Keratinocyte (primary cell): Measurements from ENCODE around the gene CYTH1. TPM values are rescaled to one million over a fixed set of nuclear protein-coding genes. Genes with fewer than 3 reads are reported as not detected.

Experiments
- DNase-seq: peaks from one replicate; pipeline ENCODE4 v3.0.0-alpha.2; 2011; ENCODE audit warnings: low read depth, missing footprints, low spot score
- FAIRE-seq: peaks from 2 replicates; lab custom pipeline; 2011; peaks lifted over from hg19 to GRCh38; lab: Jason Lieb, UNC
- H2AFZ ChIP-seq: 2 replicates; pipeline ENCODE4 v1.6.0; 2012; ENCODE audit warnings: low read length, control low read depth, inconsistent platforms; ENCODE audit not compliant: control insufficient read depth
- H3K27ac ChIP-seq: 2 replicates; pipeline ENCODE4 v1.5.1; 2011; ENCODE audit warnings: low read length; ENCODE audit not compliant: control insufficient read depth, insufficient read depth
- H3K27me3 ChIP-seq: 3 replicates; pipeline ENCODE4 v1.6.0; 2011; ENCODE audit warnings: low read length; ENCODE audit not compliant: control insufficient read depth, insufficient read depth; ENCODE audit errors: extremely low read depth
- H3K36me3 ChIP-seq, 2 experiments: 2 replicates in 1 of 2; 3 replicates in 1 of 2; pipeline ENCODE4 v1.5.1; 2011; ENCODE audit warnings: low read length in 2 of 2, mild to moderate bottlenecking in 1 of 2; ENCODE audit not compliant: control insufficient read depth in 2 of 2, insufficient read depth in 2 of 2; ENCODE audit errors: extremely low read depth in 1 of 2
- H3K4me1 ChIP-seq: 3 replicates; pipeline ENCODE4 v1.5.1; 2011; ENCODE audit warnings: low read length; ENCODE audit not compliant: control insufficient read depth, insufficient read depth; ENCODE audit errors: extremely low read depth
- H3K4me2 ChIP-seq: 3 replicates; pipeline ENCODE4 v1.6.0; 2011; ENCODE audit warnings: low read depth, low read length; ENCODE audit not compliant: control insufficient read depth, insufficient read depth; ENCODE audit errors: extremely low read depth
- H3K4me3 ChIP-seq, 3 experiments: fragments of 200-600 bp in 1 of 3; sonication (generic) in 1 of 3; 2 replicates in 2 of 3; 3 replicates in 1 of 3; pipeline ENCODE4 v1.5.1; 2011 to 2016; ENCODE audit warnings: low read length in 3 of 3, mild to moderate bottlenecking in 3 of 3, control low read depth in 2 of 3, inconsistent platforms in 1 of 3, low read depth in 1 of 3, mixed read lengths in 1 of 3, mixed run types in 1 of 3, moderate library complexity in 1 of 3; ENCODE audit not compliant: control insufficient read depth in 2 of 3, insufficient read depth in 2 of 3; ENCODE audit errors: extremely low read depth in 1 of 3
- H3K79me2 ChIP-seq: 2 replicates; pipeline ENCODE4 v1.6.0; 2012; ENCODE audit warnings: low read length; ENCODE audit not compliant: control insufficient read depth, insufficient read depth
- H3K9ac ChIP-seq: 3 replicates; pipeline ENCODE4 v1.6.0; 2011; ENCODE audit warnings: low read length; ENCODE audit not compliant: control insufficient read depth, insufficient read depth; ENCODE audit errors: extremely low read depth
- H3K9me1 ChIP-seq: 3 replicates; pipeline ENCODE4 v1.6.0; 2011; ENCODE audit warnings: low read length; ENCODE audit not compliant: control insufficient read depth, insufficient read depth; ENCODE audit errors: extremely low read depth
- H3K9me3 ChIP-seq: 2 replicates; pipeline ENCODE4 v1.5.1; 2012; ENCODE audit warnings: low read depth, low read length; ENCODE audit not compliant: control insufficient read depth
- H4K20me1 ChIP-seq: 3 replicates; pipeline ENCODE4 v1.6.0; 2011; ENCODE audit warnings: low read length; ENCODE audit not compliant: control insufficient read depth, insufficient read depth; ENCODE audit errors: extremely low read depth
- CTCF ChIP-seq, 3 experiments: IDR thresholded peaks in 1 of 3; conservative IDR thresholded peaks in 1 of 3; optimal IDR thresholded peaks in 1 of 3; 2 replicates in 2 of 3; 3 replicates in 1 of 3; pipeline versions ENCODE3 to v1.5.1; 2011; ENCODE audit warnings: low read length in 3 of 3, mild to moderate bottlenecking in 3 of 3, moderate library complexity in 2 of 3, control low read depth in 1 of 3, inconsistent platforms in 1 of 3; ENCODE audit not compliant: insufficient read depth in 2 of 3; ENCODE audit errors: extremely low read depth in 1 of 3
- EZH2 ChIP-seq: IDR thresholded peaks from one replicate; pipeline ENCODE4 v1.6.1; 2012; ENCODE audit warnings: inconsistent platforms, mild to moderate bottlenecking, low read length, moderate library complexity
- dilution Hi-C: fragments of 300-500 bp; cut with MboI; formaldehyde crosslinking; loops from one replicate; pipeline ENCODE4 v1.7.0; 2020; ENCODE audit warnings: low sequenced_read_pairs; ENCODE audit not compliant: extremely low pct_ligation_motif_present
- polyA plus RNA-seq, 5 experiments: library from polyadenylated mRNA; depleted of rRNA in 3 of 5; stranded (reverse) in 3 of 5; stranded (forward) in 1 of 5; unstranded in 1 of 5; fragments of >200 nt; gene quantifications; 1 replicate in 1 of 5; 2 replicates in 3 of 5; 3 replicates in 1 of 5; pipeline versions ENCODE4 v1.2.1 to v1.2.3, GENCODE V29; 2011 to 2012; ENCODE audit warnings: missing spikeins in 2 of 5, low read depth in 1 of 5, low replicate concordance in 1 of 5

Gene CYTH1
- polyA plus RNA-seq, 1 donor (not counting 4 experiments of a cell fraction or from before 2014, with no cell fraction given): 28.3 TPM

GRCh38 chr17:78727476-78728229, 54.4 kb downstream of the CYTH1 start:
- FAIRE-seq (no peak), DNase-seq (no peak)
- Histone ChIP-seq H3K4me2 (no peak overlapping the region), H3K36me3 (no peaks in the 10 kb centered on the region), H3K9me1 (peaks cover 6% of the 10 kb centered on the region), H3K9ac (no peak overlapping the region), H4K20me1 (peaks cover 17% of the 10 kb centered on the region), H3K4me1 (peaks cover 6% of the 10 kb centered on the region), H2AFZ (no peak overlapping the region), H3K27ac (no peak overlapping the region), H3K79me2 (peaks cover 87% of the 10 kb centered on the region), H3K4me3 (no peak overlapping the region), H3K9me3 (no peaks in the 10 kb centered on the region), H3K27me3 (no peaks in the 10 kb centered on the region)
- TF ChIP-seq EZH2 (no peak), CTCF (optimal IDR thresholded peaks at IDR 0.05 in 1 of 3, IDR thresholded peaks at IDR 0.05 in 1 of 3, conservative IDR thresholded peaks at IDR 0.05 in 1 of 3; ENCODE audit: extremely low read depth in 1 of 3, insufficient read depth in 2 of 3, low read length in 3 of 3) (no peak)
- dilution Hi-C loops: no loop called here

GRCh38 chr17:78727057-78727456, 55.0 kb downstream of the CYTH1 start:
- Histone ChIP-seq H3K4me1 (peaks cover 10% of the 10 kb centered on the region), H3K4me2 (no peak overlapping the region), H3K9ac (no peak overlapping the region), H4K20me1 (peaks cover 17% of the 10 kb centered on the region), H3K27ac (no peak overlapping the region), H3K9me1 (peaks cover 6% of the 10 kb centered on the region), H3K79me2 (peaks cover 87% of the 10 kb centered on the region), H2AFZ (no peak overlapping the region), H3K36me3 (no peaks in the 10 kb centered on the region), H3K9me3 (no peaks in the 10 kb centered on the region), H3K4me3 (no peak overlapping the region), H3K27me3 (no peaks in the 10 kb centered on the region)
- FAIRE-seq: no peak
- DNase-seq: no peak
- dilution Hi-C loops: no loop called here
- TF ChIP-seq EZH2: no peak
- TF ChIP-seq CTCF (optimal IDR thresholded peaks at IDR 0.05 in 1 of 3, IDR thresholded peaks at IDR 0.05 in 1 of 3, conservative IDR thresholded peaks at IDR 0.05 in 1 of 3; ENCODE audit: extremely low read depth in 1 of 3, insufficient read depth in 2 of 3, low read length in 3 of 3): no peak
